ENCODE results near the gene ADIRF. TPM values are rescaled to one million over a fixed set of nuclear protein-coding genes. Genes with fewer than 3 reads are reported as not detected.
"Not testable (repeated sequence)": the region's sequence is repeated elsewhere in the genome, so short reads cannot be mapped to it uniquely, and the experiment has no call there.

ADIRF gene
- 11.6 TPM for polyA plus RNA-seq (ENCODE audit: insufficient read length)

GRCh38 chr10:86968271-86968993 lies at the start of gene ADIRF:
Gene ADIRF, plus strand, starts transcription at chr10:86968482. Its CDS starts 63 bp downstream, at chr10:86968545.
- DNase-seq: no peak

- DNase-seq: no peak
Observed at GRCh38 chr10:86922553-86922961, 45.7 kb upstream of the ADIRF start.

- peak; percentile 66 for DNase-seq
Observed at GRCh38 chr10:86929468-86930380, 38.6 kb upstream of the ADIRF start.

GRCh38 chr10:86931872-86932271 lies 36.4 kb upstream of the ADIRF start:
- no peak for DNase-seq

GRCh38 chr10:86932674-86933073 lies 35.6 kb upstream of the ADIRF start:
- DNase-seq: no peak

- not testable (repeated sequence) for DNase-seq
Observed at GRCh38 chr10:86934162-86934711, 34.0 kb upstream of the ADIRF start.

GRCh38 chr10:86936661-86937501 lies 31.4 kb upstream of the ADIRF start:
- no peak for DNase-seq

- no peak for DNase-seq
Observed at GRCh38 chr10:86937502-86938154, 30.7 kb upstream of the ADIRF start.

- no peak for DNase-seq
Observed at GRCh38 chr10:86938260-86938659, 30.0 kb upstream of the ADIRF start.

GRCh38 chr10:86940076-86940475 lies 28.2 kb upstream of the ADIRF start:
- DNase-seq: not testable (repeated sequence)

GRCh38 chr10:86940677-86941076 lies 27.6 kb upstream of the ADIRF start:
- no peak for DNase-seq

GRCh38 chr10:86941426-86941825 lies 26.9 kb upstream of the ADIRF start:
- no peak for DNase-seq

- no peak for DNase-seq
Observed at GRCh38 chr10:86941991-86942421, 26.3 kb upstream of the ADIRF start.

- DNase-seq: no peak
Observed at GRCh38 chr10:86942441-86943315, 25.6 kb upstream of the ADIRF start.

GRCh38 chr10:86943316-86944030 lies 24.8 kb upstream of the ADIRF start:
- DNase-seq: no peak

GRCh38 chr10:86944031-86944419 lies 24.3 kb upstream of the ADIRF start:
- no peak for DNase-seq

- DNase-seq: no peak
Observed at GRCh38 chr10:86944471-86944870, 23.8 kb upstream of the ADIRF start.

- DNase-seq: no peak
Observed at GRCh38 chr10:86944907-86945306, 23.4 kb upstream of the ADIRF start.

GRCh38 chr10:86945361-86946212 lies 22.7 kb upstream of the ADIRF start:
- no peak for DNase-seq
